ENCODE measurements around the gene CHRNA1.
"Not testable (repeated sequence)": the region's sequence is repeated elsewhere in the genome, so short reads cannot be mapped to it uniquely, and the experiment has no call there.

The CHRNA1 gene

DNA sequence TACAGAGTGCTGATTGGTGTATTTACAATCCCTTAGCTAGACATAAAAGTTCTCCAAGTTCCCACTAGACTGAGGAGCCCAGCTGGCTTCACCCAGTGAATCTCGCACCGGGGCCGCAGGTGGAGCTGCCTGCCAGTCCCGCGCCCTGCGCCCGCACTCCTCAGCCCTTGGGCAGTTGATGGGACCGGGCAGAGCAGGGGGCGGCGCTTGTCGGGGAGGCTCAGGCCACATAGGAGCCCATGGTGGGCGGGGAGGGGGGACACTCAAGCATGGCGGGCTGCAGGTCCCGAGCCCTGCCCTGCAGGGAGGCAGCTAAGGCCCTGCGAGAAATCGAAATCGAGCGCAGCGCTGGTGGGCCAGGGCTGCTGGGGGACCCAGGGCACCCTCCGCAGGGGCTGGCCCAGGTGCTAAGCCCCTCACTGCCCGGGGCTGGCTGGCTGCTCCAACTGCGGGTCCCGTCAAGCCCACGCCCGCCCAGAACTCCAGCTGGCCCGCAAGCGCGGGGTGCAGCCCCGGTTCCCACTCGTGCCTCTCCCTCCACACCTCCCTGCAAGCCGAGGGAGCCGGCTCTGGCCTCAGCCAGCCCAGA, 54.8 kb downstream of the CHRNA1 start:
- DNase-seq, result not testable (repeated sequence)

- DNase-seq, result no peak
Measured at GRCh38 chr2:174708713-174709112, 55.6 kb downstream of the CHRNA1 start.

GRCh38 chr2:174705321-174705720, 59.0 kb downstream of the CHRNA1 start:
- no peak for DNase-seq

GRCh38 chr2:174704642-174705041, 59.6 kb downstream of the CHRNA1 start:
- no peak for DNase-seq

DNA sequence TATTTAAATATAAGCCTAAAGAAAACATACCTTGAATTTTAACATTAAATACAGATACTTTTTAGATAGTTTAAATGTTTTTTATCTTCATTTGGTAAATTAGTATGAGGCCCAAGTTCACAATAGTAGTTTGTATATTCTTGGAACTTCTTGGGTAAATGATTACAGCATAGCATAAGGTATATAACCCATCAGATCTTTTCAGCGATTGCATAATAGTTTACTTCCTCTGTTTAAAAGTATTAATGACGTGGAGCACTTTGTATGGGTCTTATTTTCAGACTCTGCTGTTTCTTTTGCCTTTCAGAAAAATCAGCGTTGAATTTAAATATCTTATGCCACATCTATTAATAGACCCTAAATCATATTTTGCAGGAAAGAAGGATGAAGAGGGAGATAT, 60.2 kb downstream of the CHRNA1 start:
- no peak for DNase-seq

- no peak for DNase-seq
Measured at GRCh38 chr2:174703430-174703829, 60.8 kb downstream of the CHRNA1 start.

GRCh38 chr2:174702541-174702940, 61.7 kb downstream of the CHRNA1 start:
- DNase-seq, result no peak

GRCh38 chr2:174699993-174700766, 64.1 kb downstream of the CHRNA1 start:
- DNase-seq, result peak; percentile 29
